Stomach (tissue), 4 donors: ENCODE data around the gene KRT74.

ENCODE experiments used
- CTCF ChIP-seq, 7 experiments: fragments of 450-650 bp in 4 of 7; fragments of 200-600 bp in 3 of 7; sonication (generic) in 3 of 7; IDR thresholded peaks; one replicate each; pipeline ENCODE4 v1.5.1; 2016 to 2019; ENCODE audit warnings: antibody characterized with exemption in 7 of 7, control low read depth in 2 of 7, mild to moderate bottlenecking in 1 of 7
- EP300 ChIP-seq: sonication (generic); formaldehyde crosslinking; IDR thresholded peaks from one replicate; pipeline ENCODE4 v1.6.1; 2017; ENCODE audit warnings: antibody characterized with exemption
- POLR2A ChIP-seq, 4 donors: fragments of 450-650 bp; IDR thresholded peaks; one replicate each; pipeline ENCODE4 v1.6.1; 2016; ENCODE audit warnings: antibody characterized with exemption in 4 of 4, control low read depth in 2 of 4, mild to moderate bottlenecking in 1 of 4, moderate library complexity in 1 of 4
- POLR2AphosphoS5 ChIP-seq, 3 donors: sonication (generic); formaldehyde crosslinking; IDR thresholded peaks; one replicate each; pipeline ENCODE4 v1.6.1; 2016; ENCODE audit warnings: antibody characterized with exemption in 3 of 3

- no peak for TF ChIP-seq CTCF (IDR thresholded peaks at IDR 0.05)
- TF ChIP-seq EP300 = no peak
- TF ChIP-seq POLR2AphosphoS5 (IDR thresholded peaks at IDR 0.05) = no peak
- no peak for TF ChIP-seq POLR2A (IDR thresholded peaks at IDR 0.05)
Observed at GRCh38 chr12:52605542-52605941, 31.9 kb upstream of the KRT74 start.
